MV-4-11 (cell line): ENCODE measurements around the gene C1D.

Source experiments
- DNase-seq: peaks from one replicate; lab custom pipeline; 2025; lab: John Stamatoyannopoulos, UW

Gene C1D

DNA sequence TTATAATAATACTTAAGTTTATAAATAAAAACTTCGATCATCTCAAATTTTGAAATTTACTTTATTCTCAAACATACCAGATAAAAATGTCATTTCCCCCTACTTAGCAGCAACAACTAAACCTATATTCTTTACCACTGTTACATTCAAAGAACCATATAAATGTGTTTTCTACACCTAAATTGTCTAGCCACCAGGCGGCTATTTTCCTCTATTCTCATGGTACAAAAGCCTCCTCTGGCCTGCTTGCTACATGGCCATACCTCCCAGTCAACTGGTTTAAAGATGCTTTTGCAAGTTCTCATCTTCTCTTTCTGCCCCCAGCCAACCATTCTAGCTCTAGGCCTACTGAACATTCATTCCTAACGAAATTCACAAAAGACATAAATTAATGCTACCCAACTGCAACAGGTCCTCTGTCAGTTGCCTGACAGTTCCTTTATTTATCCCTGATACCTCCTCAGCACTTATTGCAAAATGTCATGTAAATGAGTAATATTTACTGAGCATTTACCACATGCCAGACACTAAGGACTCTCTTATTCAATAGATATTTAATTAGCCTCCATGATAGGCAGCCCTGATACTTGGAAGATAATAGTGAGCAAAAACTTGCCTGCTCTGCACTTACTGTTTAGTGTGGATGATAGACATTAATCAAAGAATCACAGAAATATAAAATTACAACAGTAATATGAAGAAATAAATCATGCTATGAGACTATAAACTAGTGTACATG is 5.0 kb downstream of the C1D start:
- no peak for DNase-seq

DNA sequence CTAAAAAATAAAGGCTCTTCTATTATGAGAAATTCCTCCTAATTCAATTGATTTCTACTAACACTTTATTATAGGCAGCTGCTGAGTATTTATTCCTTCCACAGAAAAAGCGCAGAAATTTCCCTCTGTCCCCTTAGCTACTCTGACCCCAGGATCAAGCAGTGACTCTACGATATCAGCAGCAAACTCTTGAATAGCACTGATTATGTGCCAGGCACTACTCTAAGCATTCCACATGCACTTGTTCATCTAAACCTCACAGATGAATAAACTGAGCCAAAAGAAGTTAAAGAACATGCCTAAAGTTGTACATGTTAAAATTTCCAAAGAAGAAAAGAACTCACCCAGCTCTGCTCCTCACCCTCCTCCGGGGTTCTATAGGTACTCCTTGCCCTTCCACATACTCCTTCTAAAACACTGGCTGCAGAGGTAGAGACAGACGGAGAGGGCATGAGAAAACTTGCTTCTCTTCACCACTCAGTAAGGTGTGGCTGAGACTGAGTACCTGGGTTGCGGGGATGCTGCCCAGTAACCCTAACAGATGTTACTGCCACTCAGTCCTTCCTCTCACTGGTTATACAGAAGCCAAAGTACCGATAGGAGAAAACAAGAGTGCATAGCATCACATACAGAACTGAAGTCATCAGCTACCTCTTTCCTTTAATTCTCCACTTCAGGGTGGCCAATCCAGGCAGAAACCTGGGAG is 9.9 kb downstream of the C1D start:
- DNase-seq, result no peak

DNA sequence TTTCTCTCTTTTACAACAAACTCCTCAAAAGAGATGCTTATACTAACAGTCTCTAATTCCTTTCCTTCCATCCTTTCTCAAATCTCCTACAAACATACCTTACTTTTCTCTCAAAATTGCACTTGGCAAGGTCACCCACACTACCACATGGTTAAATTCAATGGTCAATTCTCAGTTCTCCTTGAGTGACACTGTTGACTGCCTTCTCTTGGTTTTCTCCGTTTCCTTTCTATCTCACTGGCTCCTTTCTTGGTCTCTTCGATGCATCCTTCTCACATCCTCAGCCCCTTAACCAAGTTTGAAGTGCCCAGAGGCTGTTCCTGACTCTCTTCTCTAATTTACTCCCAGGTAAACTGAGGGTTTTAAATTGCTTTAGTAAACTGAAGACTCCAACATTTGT is 12.5 kb downstream of the C1D start:
- no peak for DNase-seq

GRCh38 chr2:68046642-68047240 is 16.1 kb downstream of the C1D start:
- no peak for DNase-seq

DNA sequence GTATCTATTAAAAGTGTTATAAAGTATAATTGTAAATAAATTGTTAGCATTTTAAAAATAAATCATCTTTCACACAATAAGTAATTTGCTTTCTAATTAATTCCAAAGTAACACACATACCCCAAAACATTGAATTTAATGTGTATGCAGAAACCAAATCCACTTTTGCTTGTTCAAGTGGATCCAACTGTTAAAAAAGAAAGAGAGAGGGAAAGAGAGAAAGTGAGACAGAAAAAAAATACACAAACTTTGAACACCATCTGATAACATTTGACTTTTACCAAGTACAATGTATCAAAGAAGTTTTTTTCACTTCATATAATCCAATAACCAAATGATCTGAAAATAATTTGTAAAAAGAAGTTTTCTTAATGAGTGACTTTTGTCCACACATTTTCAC is 16.6 kb downstream of the C1D start:
- no peak for DNase-seq

DNA sequence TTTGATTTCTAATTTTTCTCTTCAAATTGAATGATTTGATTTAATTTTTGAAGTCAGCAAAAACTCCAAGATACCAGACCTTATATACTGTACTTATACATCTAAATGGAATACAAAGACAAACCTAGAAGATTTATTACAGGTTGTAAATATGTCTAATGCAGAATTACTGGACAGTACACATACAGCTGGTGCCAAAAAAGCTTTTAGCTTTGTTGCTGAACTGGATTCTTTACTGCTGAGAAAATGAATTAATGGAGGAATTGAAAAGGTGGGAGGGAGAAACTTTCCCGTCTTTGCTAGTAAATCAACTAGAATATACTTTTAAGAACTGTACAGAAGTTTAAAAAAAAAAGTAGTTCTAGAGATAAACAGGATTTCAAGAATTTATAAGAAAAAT is 17.5 kb downstream of the C1D start:
- no peak for DNase-seq

DNA sequence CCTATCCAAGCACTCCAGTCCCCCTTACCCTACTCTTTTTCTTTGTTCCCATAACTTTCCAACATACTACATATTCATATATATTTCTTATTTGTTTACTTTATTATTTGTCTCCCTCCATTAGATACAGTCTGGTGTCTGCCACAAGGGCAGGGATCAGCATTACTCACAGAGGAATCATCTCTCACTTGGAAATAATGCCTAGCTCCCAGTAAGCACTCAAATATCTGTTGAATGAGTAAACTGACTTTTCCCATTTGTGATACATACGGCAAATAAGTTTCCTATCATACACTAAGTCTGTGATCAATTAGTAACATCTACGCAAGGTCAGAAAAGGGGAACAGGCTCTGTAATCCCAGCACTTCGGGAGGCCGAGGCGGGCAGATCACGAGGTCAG is 18.7 kb downstream of the C1D start:
- DNase-seq, result no peak

GRCh38 chr2:68043695-68044094 is 19.1 kb downstream of the C1D start:
- DNase-seq, result no peak

DNA sequence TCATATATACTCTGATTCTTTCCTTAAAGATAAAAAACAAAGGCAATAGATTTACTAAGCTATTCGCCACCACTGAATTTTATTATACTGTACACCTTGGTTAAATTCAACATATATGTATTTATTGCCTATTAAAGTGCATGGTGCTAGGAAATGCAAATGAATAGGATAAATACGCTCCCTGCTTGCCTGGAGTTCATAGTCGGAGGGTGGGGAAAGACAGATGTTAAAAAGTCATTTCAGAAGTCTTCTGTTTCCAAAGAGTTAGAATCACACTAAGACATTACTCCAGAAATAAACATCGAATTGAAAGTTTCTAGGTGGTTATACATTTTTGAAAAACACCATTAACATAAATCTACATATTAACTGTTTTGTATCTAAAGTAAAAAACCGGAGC is 19.8 kb downstream of the C1D start:
- DNase-seq, result no peak

DNA sequence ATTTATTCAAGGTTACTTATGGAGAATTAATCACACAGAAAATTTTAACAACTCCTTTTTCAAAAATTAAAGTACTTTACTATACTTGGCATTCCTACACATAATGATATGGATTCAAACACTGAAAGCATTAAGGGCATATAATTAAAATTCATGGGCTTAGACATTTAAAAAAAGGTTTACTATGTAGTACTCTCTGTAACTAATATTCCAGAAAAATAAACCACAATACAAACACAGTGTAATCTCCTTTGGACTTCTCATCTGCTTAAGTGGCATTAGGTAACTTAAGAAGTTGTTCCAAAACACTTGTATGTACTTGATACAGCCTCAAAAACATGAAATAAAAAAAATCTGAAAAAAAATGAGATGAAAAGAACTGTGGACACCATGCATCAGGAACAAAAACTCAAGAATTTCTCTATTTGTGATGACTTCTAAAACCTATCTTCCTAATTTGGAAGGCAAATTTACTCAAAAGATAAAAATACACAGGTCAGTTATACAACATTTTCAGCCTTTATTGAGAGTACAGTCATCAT is 21.0 kb downstream of the C1D start:
- DNase-seq, result no peak

- DNase-seq, result no peak
Measured at GRCh38 chr2:68040078-68040477, 22.7 kb downstream of the C1D start.

- no peak for DNase-seq
Measured at GRCh38 chr2:68039317-68039716, 23.5 kb downstream of the C1D start.

- no peak for DNase-seq
Measured at GRCh38 chr2:68032702-68033101, 30.1 kb downstream of the C1D start.

- DNase-seq, result peak; percentile 34
Measured at GRCh38 chr2:68031542-68032160, 31.2 kb downstream of the C1D start.

GRCh38 chr2:68031043-68031442 is 31.8 kb downstream of the C1D start:
- no peak for DNase-seq

GRCh38 chr2:68030529-68030928 is 32.3 kb downstream of the C1D start:
- no peak for DNase-seq

GRCh38 chr2:68027959-68028358 is 34.8 kb downstream of the C1D start:
- no peak for DNase-seq

GRCh38 chr2:68024450-68024849 is 38.4 kb downstream of the C1D start:
- DNase-seq, result no peak

DNA sequence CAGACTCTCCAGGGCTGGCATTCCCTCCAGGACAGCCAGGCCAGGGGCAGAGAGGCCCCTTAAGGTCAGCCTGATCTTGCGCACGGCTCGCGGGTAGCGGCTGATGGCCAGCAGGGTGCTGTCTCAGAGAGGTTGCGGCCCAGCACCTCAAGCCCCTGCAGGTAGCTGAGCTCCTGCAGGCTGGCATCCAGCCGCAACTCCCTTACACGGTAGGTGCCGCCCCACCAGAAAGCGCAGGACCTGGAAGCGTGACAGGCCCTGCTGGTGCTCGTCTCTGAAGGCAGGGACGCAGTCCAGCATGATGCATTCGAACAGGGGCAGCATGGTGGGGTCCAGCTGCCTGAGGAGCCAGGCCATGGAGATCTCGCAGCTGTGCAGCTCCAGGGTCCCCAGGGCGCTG is 38.9 kb downstream of the C1D start:
- no peak for DNase-seq

GRCh38 chr2:68018727-68019126 is 44.1 kb downstream of the C1D start:
- DNase-seq, result no peak

- peak; percentile 3 for DNase-seq
Measured at GRCh38 chr2:68009526-68009925, 53.3 kb downstream of the C1D start.

GRCh38 chr2:68000170-68000825 is 62.5 kb downstream of the C1D start:
- DNase-seq, result no peak
